ENCODE results near the gene YTHDF1. TPM values are rescaled to one million over a fixed set of nuclear protein-coding genes. Genes with fewer than 3 reads are reported as not detected.
A peak's percentile ranks its signal among the peaks of the same experiment; 100 is the strongest.

Gene YTHDF1
- total and polyA plus RNA-seq, 2 donors from 2014 or later: 21.9 to 43.1 TPM

- H3K9me3 ChIP-seq (ENCODE audit: control insufficient read depth in 2 of 3, insufficient read depth in 1 of 3, low read length in 3 of 3): no peaks in the 10 kb centered on the region
- H3K4me3 ChIP-seq (ENCODE audit: low read length in 3 of 3): no peak overlapping the region
- no peak for TF ChIP-seq CTCF (IDR thresholded peaks at IDR 0.05; ENCODE audit: borderline replicate concordance, extremely low read depth, insufficient read depth)
- no peak overlapping the region for H3K27ac ChIP-seq (ENCODE audit: low read depth in 2 of 2, low read length in 2 of 2)
- H3K9ac ChIP-seq (ENCODE audit: low read length in 3 of 3): no peak overlapping the region
- FAIRE-seq: no peak
- H3K36me3 ChIP-seq (ENCODE audit: control insufficient read depth in 2 of 3, insufficient read depth in 3 of 3, low read length in 3 of 3): no peaks in the 10 kb centered on the region
- H3K27me3 ChIP-seq (ENCODE audit: control insufficient read depth, insufficient read depth, low read length): no peaks in the 10 kb centered on the region
- intact Hi-C loops (cut with DNase I): no loop called here
- peak in 1 of 5 donors; percentile 66 for DNase-seq
- no peaks in the 10 kb centered on the region for H3K4me1 ChIP-seq (ENCODE audit: control insufficient read depth in 2 of 3, insufficient read depth in 2 of 3, low read depth in 1 of 3, low read length in 3 of 3)
Observed at GRCh38 chr20:63236116-63236837, 20.3 kb upstream of the YTHDF1 start.

- no peaks in the 10 kb centered on the region for H3K27me3 ChIP-seq (ENCODE audit: control insufficient read depth, insufficient read depth, low read length)
- intact Hi-C loops (cut with DNase I): no loop called here
- FAIRE-seq: no peak
Observed at GRCh38 chr20:63235399-63235983, 19.6 kb upstream of the YTHDF1 start, which contains the start of gene BIRC7. Gene BIRC7 (plus strand): TSS chr20:63235905. CDS start chr20:63236097, 192 bp downstream.

GRCh38 chr20:63234693-63235398 is 18.9 kb upstream of the YTHDF1 start:
- FAIRE-seq (no peak), DNase-seq (peak in 3 of 5 donors; percentile 66 to 75 (median 72))
- H3K9ac ChIP-seq (ENCODE audit: low read length in 3 of 3): no peak overlapping the region
- TF ChIP-seq CTCF (IDR thresholded peaks at IDR 0.05; ENCODE audit: borderline replicate concordance, extremely low read depth, insufficient read depth): peak; percentile 28
- intact Hi-C loops (cut with DNase I): no loop called here
- no peaks in the 10 kb centered on the region for H3K36me3 ChIP-seq (ENCODE audit: control insufficient read depth in 2 of 3, insufficient read depth in 3 of 3, low read length in 3 of 3)
- no peaks in the 10 kb centered on the region for H3K27me3 ChIP-seq (ENCODE audit: control insufficient read depth, insufficient read depth, low read length)
- no peaks in the 10 kb centered on the region for H3K9me3 ChIP-seq (ENCODE audit: control insufficient read depth in 2 of 3, insufficient read depth in 1 of 3, low read length in 3 of 3)
- H3K4me1 ChIP-seq (ENCODE audit: control insufficient read depth in 2 of 3, insufficient read depth in 2 of 3, low read depth in 1 of 3, low read length in 3 of 3): no peaks in the 10 kb centered on the region
- H3K4me3 ChIP-seq (ENCODE audit: low read length in 3 of 3): no peak overlapping the region
- H3K27ac ChIP-seq (ENCODE audit: low read depth in 2 of 2, low read length in 2 of 2): no peak overlapping the region

More at GRCh38 chr20:63235399-63235983, 19.6 kb upstream of the YTHDF1 start, which contains the start of gene BIRC7:
- H3K27ac ChIP-seq (ENCODE audit: low read depth in 2 of 2, low read length in 2 of 2): no peak within 1 kb of the TSS
- H3K4me3 ChIP-seq (ENCODE audit: low read length in 3 of 3): no peak within 1 kb of the TSS
- H3K4me1 ChIP-seq (ENCODE audit: control insufficient read depth in 2 of 3, insufficient read depth in 2 of 3, low read depth in 1 of 3, low read length in 3 of 3): no peaks in the 10 kb centered on the region
- no peak for TF ChIP-seq CTCF (IDR thresholded peaks at IDR 0.05; ENCODE audit: borderline replicate concordance, extremely low read depth, insufficient read depth)
- no peaks in the 10 kb centered on the region for H3K9me3 ChIP-seq (ENCODE audit: control insufficient read depth in 2 of 3, insufficient read depth in 1 of 3, low read length in 3 of 3)
- DNase-seq: peak in 2 of 5 donors; percentile 69 to 79
- no peaks in the 10 kb centered on the region for H3K36me3 ChIP-seq (ENCODE audit: control insufficient read depth in 2 of 3, insufficient read depth in 3 of 3, low read length in 3 of 3)
- H3K9ac ChIP-seq (ENCODE audit: low read length in 3 of 3): no peak within 1 kb of the TSS
